ENCODE data around the gene WASF3. TPM values are rescaled to one million over a fixed set of nuclear protein-coding genes. Genes with fewer than 3 reads are reported as not detected.

The WASF3 gene
- total RNA-seq, 1 donor from 2014 or later, result 9.9 TPM

GRCh38 chr13:26541041-26541440, 16.4 kb upstream of the WASF3 start:
- ATAC-seq (no peak), DNase-seq (ENCODE audit: missing footprints) (no peak)
- intact Hi-C loops (cut with DNase I), result no loop called here

DNA sequence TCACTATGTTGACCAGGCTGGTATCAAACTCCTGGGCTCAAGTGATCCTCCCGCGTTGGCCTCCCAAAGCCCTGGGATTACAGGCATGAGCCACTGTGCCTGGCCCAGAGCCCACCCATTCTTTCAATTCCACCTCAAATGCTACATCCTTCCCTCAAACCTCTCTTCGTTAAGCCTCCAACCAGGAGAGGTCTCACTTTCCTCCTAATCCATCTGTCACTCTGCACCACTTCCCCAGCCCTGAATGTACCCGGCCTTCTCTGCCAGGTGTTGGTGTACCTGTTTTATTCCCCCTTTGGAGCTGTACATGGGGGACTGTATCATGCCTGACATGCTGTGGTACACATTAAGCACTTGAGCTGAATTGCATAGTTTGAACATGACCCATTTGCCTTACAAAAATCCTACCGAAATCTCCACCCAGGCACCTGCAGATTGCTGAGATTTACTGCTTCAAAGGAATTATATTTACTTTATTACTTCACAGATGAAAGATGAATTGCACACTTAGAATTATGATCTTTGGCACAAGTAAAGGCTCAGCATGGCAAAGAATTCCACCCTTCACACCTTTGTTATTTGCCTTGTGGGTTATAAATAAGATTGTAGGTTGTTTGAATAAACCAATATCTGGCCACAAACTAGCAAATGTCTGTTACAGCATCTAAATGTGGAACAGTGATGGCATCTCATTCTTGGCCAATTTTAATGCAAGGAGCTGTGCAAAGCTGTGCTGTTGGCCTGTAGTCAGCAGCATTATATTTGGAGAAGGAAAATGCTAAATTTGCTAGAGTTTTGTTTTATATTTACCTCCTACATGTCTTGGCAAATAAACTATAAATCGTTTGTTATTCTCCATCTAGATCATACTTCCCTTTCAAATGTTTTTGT, 15.6 kb upstream of the WASF3 start:
- DNase-seq (ENCODE audit: missing footprints) (no peak), ATAC-seq (no peak)
- intact Hi-C loops (cut with DNase I), result no loop called here

GRCh38 chr13:26544707-26545106, 12.8 kb upstream of the WASF3 start:
- ATAC-seq, result no peak
- no peak for DNase-seq (ENCODE audit: missing footprints)
- intact Hi-C loops (cut with DNase I), result no loop called here

DNA sequence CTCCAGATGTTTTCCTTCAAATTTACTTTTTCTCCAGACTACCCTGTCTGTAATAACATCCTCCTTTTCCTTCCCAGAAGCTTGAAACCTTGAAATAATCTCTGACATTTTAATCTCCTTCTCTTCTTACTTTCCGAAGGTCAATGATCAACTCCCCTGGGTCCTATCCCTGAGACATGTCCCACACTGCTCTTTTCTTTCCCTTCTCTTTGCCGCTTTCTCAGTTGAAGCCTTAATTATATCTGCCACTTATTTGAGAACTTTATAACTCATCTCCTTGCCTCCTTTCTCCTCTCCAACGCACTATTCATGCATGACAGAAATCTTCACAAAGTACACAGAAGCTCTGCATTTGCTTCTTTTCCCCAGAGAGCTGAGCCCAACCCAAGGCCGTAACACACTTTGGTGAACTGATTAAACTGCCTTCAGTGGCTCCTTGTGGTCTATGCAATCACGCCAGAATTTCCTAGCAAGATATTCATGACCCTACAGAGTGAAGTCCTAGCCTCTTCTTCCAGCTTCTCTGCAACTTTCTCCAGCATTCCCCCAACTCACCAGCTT, 9.2 kb upstream of the WASF3 start:
- ATAC-seq, result no peak
- no peak for DNase-seq (ENCODE audit: missing footprints)
- intact Hi-C loops (cut with DNase I), result no loop called here

DNA sequence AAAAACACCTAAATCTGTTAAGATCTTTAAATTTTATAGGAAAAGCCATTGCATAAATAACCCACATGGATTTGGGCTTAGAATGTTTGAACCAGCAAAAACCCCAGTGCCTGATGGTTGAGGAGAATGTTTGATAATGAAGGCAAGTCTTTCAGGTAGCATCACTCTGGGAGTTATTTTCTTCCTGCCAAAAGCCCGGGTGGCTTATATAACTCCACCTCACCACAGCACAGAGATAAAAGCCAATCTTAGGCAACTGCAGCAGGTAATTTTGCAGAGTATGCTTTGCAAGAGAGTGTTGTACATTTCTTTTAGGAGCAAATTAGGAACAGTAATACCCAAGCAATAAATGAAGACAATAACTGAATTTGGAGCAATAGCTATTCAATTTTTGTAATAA, 7.8 kb upstream of the WASF3 start:
- intact Hi-C loops (cut with DNase I), result no loop called here
- ATAC-seq (no peak), DNase-seq (ENCODE audit: missing footprints) (no peak)

DNA sequence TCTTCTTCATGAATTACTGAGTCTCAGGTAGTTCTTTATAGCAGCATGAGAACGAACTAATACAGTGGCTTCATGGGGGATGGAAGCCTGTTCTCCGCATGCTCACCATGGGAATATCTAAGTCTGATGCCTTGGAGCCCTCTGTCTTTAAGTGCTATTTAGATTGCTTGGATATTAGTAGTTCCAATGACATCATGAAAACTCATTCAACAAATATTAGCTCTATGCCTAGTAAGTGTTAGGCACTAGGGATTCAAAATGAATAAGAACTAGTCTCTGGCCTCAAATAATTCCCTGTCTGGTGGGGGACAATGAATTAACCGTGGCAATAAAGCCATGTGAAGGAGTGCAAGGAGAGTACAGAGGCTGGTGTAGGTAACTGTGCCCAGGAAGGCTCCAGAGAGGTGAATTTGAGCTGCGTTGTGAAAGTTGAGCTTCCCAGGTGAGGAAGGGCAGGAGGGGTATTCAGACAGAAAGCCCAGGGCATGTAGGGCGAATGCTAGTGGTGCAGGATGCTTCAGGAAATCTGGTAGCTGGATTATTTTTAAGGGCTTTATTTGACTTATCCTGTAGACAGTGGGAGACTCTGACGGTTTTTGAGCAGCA, 6.1 kb upstream of the WASF3 start:
- DNase-seq (ENCODE audit: missing footprints) (no peak), ATAC-seq (no peak)
- intact Hi-C loops (cut with DNase I), result no loop called here

- no peak for DNase-seq (ENCODE audit: missing footprints)
- no peak for ATAC-seq
- intact Hi-C loops (cut with DNase I), result no loop called here
Observed at GRCh38 chr13:26555413-26555812, 2.1 kb upstream of the WASF3 start.

DNA sequence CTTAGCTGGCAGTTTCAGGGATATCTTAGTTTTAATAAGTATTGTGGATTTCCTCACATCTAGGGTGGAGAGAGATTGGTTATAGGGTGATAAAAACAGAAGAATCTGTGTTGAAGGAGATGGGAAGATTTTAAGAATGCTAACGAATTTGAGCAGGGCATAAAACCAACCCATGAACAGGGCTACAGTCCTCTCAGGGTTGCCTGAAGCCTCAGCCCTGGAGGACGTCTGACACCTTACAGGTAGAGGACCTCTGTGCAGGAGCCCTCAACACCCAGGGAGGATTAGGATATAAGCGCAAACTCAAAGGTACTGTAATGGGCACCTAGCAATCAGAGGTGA, 461 bp upstream of the WASF3 start:
- no peak for DNase-seq (ENCODE audit: missing footprints)
- ATAC-seq, result no peak
- intact Hi-C loops (cut with DNase I), result no loop called here

GRCh38 chr13:26558074-26558805, 757 bp downstream of the WASF3 start:
- DNase-seq (ENCODE audit: missing footprints) (no peak), ATAC-seq (no peak)
- intact Hi-C loops (cut with DNase I), result no loop called here

DNA sequence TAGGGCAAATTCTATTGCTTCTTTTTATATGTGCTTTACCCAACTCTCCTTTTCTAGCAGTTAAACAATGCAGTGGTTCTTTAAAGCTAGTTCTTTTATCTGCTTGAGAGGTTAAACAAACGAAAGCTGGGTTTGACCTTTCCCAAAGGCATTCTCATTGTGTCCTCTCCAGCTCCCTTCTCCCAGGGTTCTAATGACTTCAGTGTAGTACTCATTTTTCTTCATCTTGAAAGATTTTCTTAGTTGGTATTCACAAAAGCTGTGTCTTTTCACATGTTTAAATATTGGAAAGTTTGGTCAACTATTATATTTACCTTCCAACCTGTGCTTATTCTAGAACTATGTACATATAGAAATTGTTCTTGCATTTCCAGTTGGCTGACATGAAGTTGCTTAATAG, 1.5 kb downstream of the WASF3 start:
- ATAC-seq (no peak), DNase-seq (ENCODE audit: missing footprints) (no peak)
- intact Hi-C loops (cut with DNase I), result no loop called here

- intact Hi-C loops (cut with DNase I), result no loop called here
- DNase-seq (ENCODE audit: missing footprints) (no peak), ATAC-seq (no peak)
Observed at GRCh38 chr13:26560456-26560855, 3.0 kb downstream of the WASF3 start.

- ATAC-seq (no peak), DNase-seq (ENCODE audit: missing footprints) (no peak)
- intact Hi-C loops (cut with DNase I), result no loop called here
Observed at GRCh38 chr13:26561067-26561466, 3.6 kb downstream of the WASF3 start.

DNA sequence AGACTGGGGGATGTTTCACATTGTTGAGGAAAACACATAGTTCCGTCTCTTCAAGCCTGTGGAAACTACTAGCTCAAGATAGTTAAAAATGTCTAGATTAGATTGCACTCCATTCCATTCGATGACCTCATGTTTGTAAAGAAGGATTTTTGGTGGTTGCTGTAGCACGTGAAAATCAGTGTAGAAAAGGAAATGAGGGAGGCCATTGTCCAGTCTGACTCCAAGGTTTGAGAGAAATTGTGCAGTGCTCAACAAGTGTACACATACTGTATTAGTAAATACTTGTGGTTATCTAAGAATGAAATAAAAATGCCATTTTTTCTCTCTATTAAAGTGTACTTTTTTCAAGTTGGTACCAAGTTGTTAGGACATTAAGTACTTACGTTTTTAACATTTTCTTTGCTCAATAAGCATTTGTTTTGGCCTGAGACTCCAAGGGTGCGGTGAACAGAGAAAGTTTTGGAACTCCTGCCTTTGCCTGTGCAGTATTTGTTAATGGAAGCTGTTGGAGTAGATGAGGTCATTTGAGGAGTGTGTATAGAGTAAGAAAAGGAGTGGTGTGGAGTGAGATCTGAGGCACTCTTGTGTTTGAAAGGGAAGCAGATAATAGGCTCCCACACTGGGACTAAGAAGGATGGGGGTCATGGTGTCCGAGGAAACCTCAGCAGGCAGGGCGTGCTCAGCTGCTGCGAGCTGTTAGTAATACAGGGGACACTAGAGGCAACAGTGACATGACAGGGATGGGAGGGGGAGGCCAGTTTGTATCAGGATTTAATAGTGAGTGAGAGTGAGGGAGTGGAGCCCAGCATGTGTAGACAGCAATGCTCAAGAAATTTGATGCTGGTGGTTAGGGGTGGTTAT, 4.4 kb downstream of the WASF3 start:
- ATAC-seq (peak; percentile 30), DNase-seq (ENCODE audit: missing footprints) (no peak)
- intact Hi-C loops (cut with DNase I), result no loop called here

- no peak for ATAC-seq
- no peak for DNase-seq (ENCODE audit: missing footprints)
- intact Hi-C loops (cut with DNase I), result no loop called here
Observed at GRCh38 chr13:26562512-26562890, 5.0 kb downstream of the WASF3 start.

GRCh38 chr13:26563713-26564112, 6.2 kb downstream of the WASF3 start:
- ATAC-seq, result no peak
- intact Hi-C loops (cut with DNase I), result no loop called here
- DNase-seq (ENCODE audit: missing footprints), result no peak

DNA sequence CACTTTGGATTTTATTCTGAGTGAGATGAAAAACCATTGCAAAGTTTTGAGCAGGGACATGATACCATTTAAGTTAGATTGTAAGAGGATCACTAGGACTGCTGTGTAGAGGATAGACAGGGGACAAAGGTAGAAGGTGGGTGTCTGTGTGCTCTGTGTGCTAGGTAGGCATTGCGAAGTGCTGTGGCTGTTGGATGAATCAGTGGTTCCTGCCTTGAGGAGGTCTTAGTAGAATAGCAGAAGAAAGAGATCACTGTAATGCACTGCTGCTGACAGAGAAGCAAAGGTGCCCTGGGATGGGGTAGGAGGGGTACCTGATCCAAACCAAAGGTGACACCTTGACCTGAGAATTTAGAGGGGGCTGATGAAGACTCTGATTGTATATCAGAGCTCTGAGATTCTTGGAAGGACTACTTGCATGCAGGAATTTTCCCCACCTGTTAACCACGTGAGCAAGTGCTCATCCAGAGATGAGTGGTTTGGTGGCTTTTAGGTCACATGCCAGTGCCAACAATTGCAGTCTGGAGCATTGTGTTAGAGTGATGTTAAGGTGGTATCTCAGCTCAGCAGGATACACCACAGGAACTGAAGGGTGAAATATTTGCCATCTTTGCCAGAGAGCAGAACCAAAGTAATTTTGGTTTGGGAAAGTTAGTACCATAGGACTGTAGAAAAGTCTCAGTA, 10.8 kb downstream of the WASF3 start:
- ATAC-seq (no peak), DNase-seq (ENCODE audit: missing footprints) (no peak)
- intact Hi-C loops (cut with DNase I), result no loop called here

GRCh38 chr13:26571518-26571917, 14.0 kb downstream of the WASF3 start:
- ATAC-seq (no peak), DNase-seq (ENCODE audit: missing footprints) (no peak)
- intact Hi-C loops (cut with DNase I), result no loop called here

- ATAC-seq (no peak), DNase-seq (ENCODE audit: missing footprints) (no peak)
- intact Hi-C loops (cut with DNase I), result no loop called here
Observed at GRCh38 chr13:26575244-26575643, 17.8 kb downstream of the WASF3 start.

Measured in Right ventricle myocardium inferior (tissue), 1 donor.